Thyroid gland (tissue), 4 donors: ENCODE results near the gene WDR37.

ENCODE experiments used
- CTCF ChIP-seq, 6 experiments: fragments of 200-600 bp in 3 of 6; fragments of 450-650 bp in 3 of 6; sonication (generic) in 3 of 6; IDR thresholded peaks; one replicate each; pipeline ENCODE4 v1.5.1; 2016 to 2019; ENCODE audit warnings: antibody characterized with exemption in 6 of 6, mild to moderate bottlenecking in 2 of 6, inconsistent platforms in 1 of 6, moderate library complexity in 1 of 6
- POLR2A ChIP-seq, 2 donors: fragments of 450-650 bp; IDR thresholded peaks; one replicate each; pipeline ENCODE4 v1.6.1; 2017; ENCODE audit warnings: antibody characterized with exemption in 2 of 2, mild to moderate bottlenecking in 2 of 2, moderate library complexity in 1 of 2

- TF ChIP-seq CTCF (IDR thresholded peaks at IDR 0.05) (no peak), POLR2A (IDR thresholded peaks at IDR 0.05) (peak in 1 of 2 donors; percentile 20)
These were observed 12.6 kb upstream of the WDR37 start for GRCh38 chr10:1043532-1043995.
